HCT116 (cell line): Measurements from ENCODE around the gene EVC. TPM values are rescaled to one million over a fixed set of nuclear protein-coding genes. Genes with fewer than 3 reads are reported as not detected.

Experiments
- ATAC-seq: fragments of 200-7000 bp; cut with Tn5 transposase; 2 replicates; pipeline ENCODE4 v1.9.1; 2020; ENCODE audit warnings: mild to moderate bottlenecking, moderate library complexity
- BruUV-seq: library from RNA; stranded (reverse); fragments of 400-500 nt; replicated peaks from 2 replicates; lab custom pipeline; 2021; lab: Mats Ljungman, UMichigan
- CTCF ChIA-PET: fragments of 300-600 bp; sonication (Branson Sonifier 250); formaldehyde crosslinking; loops from one replicate; lab custom pipeline; 2021; ENCODE audit warnings: antibody characterized with exemption; lab: Charles Lee
- POLR2A ChIA-PET: fragments of 300-600, 350-600 bp; sonication (Branson Sonifier 250); formaldehyde crosslinking; loops from one replicate; lab custom pipeline; 2021; ENCODE audit warnings: antibody characterized with exemption; lab: Charles Lee
- RAD21 ChIA-PET, 2 experiments: fragments of 300-600 bp; sonication (Branson Sonifier 250); formaldehyde crosslinking; loops; one replicate each; lab custom pipeline; 2023; ENCODE audit warnings: low total read pairs in 2 of 2; ENCODE audit not compliant: uncharacterized antibody in 2 of 2, unreplicated experiment in 2 of 2, low non-redundant PET in 1 of 2; lab: Charles Lee
- DNase-seq: peaks from one replicate; pipeline ENCODE4 v3.0.0-alpha.2; 2010; ENCODE audit warnings: low read depth, low spot score
- H2AFZ ChIP-seq: fragments of 200-600 bp; shearing (Covaris generic), sonication (generic); 2 replicates; pipeline ENCODE4 v1.6.1; 2017; ENCODE audit warnings: low read depth, mixed run types, mixed read lengths, antibody characterized with exemption, low read length; ENCODE audit not compliant: poor library complexity, severe bottlenecking
- H3K27ac ChIP-seq: 2 replicates; pipeline ENCODE4 v1.5.1; 2012; ENCODE audit warnings: low read depth, low read length
- H3K27me3 ChIP-seq: fragments of 200-600 bp; sonication (generic); 2 replicates; pipeline ENCODE4 v1.6.1; 2016; ENCODE audit warnings: mixed run types, low read length, mixed read lengths; ENCODE audit not compliant: insufficient read depth
- H3K36me3 ChIP-seq, 2 experiments: fragments of 200-500 bp in 1 of 2; fragments of 200-600 bp in 1 of 2; sonication (Bioruptor generic) in 1 of 2; sonication (generic) in 1 of 2; 2 replicates each; pipeline versions ENCODE4 v1.5.1 to v1.6.1; 2014 to 2016; ENCODE audit warnings: low read length in 2 of 2, inconsistent platforms in 1 of 2, mixed read lengths in 1 of 2, mixed run types in 1 of 2; ENCODE audit not compliant: insufficient read depth in 2 of 2, control insufficient read depth in 1 of 2
- H3K4me1 ChIP-seq, 2 experiments: fragments of 200-600 bp in 1 of 2; sonication (generic) in 1 of 2; 2 replicates each; pipeline versions ENCODE4 v1.5.1 to v1.6.1; 2012 to 2017; ENCODE audit warnings: low read length in 2 of 2, inconsistent platforms in 1 of 2, mild to moderate bottlenecking in 1 of 2, mixed read lengths in 1 of 2, mixed run types in 1 of 2, moderate library complexity in 1 of 2; ENCODE audit not compliant: insufficient read depth in 2 of 2, control insufficient read depth in 1 of 2
- H3K4me2 ChIP-seq: fragments of 200-600 bp; sonication (generic); 2 replicates; pipeline ENCODE4 v1.6.1; 2017; ENCODE audit warnings: mixed run types, low read length, mixed read lengths
- H3K4me3 ChIP-seq, 2 experiments: fragments of 200-600 bp in 1 of 2; sonication (generic) in 1 of 2; replicated peaks in 1 of 2; 2 replicates each; pipeline ENCODE4 v1.5.1; 2011 to 2016; ENCODE audit warnings: low read length in 2 of 2, control low read depth in 1 of 2, low read depth in 1 of 2, mild to moderate bottlenecking in 1 of 2, mixed read lengths in 1 of 2, mixed run types in 1 of 2
- H3K79me2 ChIP-seq: fragments of 200-600 bp; sonication (generic); 2 replicates; pipeline ENCODE4 v1.6.1; 2017; ENCODE audit warnings: mild to moderate bottlenecking, mixed run types, low read length, moderate library complexity, mixed read lengths; ENCODE audit not compliant: insufficient read depth
- H3K9ac ChIP-seq: fragments of 200-600 bp; sonication (generic); 2 replicates; pipeline ENCODE4 v1.6.1; 2016; ENCODE audit warnings: low read length, mixed read lengths
- H3K9me2 ChIP-seq: fragments of 200-600 bp; sonication (generic), shearing (Covaris generic); 2 replicates; pipeline ENCODE4 v1.6.1; 2017; ENCODE audit warnings: mixed run types, mild to moderate bottlenecking, moderate library complexity; ENCODE audit not compliant: insufficient read depth
- H3K9me3 ChIP-seq, 2 experiments: fragments of 200-500 bp in 1 of 2; fragments of 200-600 bp in 1 of 2; sonication (Bioruptor generic) in 1 of 2; sonication (generic) in 1 of 2; 2 replicates each; pipeline ENCODE4 v1.6.1; 2014 to 2017; ENCODE audit warnings: low read length in 2 of 2, mixed read lengths in 2 of 2, inconsistent platforms in 1 of 2, low read depth in 1 of 2, mild to moderate bottlenecking in 1 of 2, mixed run types in 1 of 2, moderate library complexity in 1 of 2; ENCODE audit not compliant: control insufficient read depth in 1 of 2, insufficient read depth in 1 of 2
- H4K20me1 ChIP-seq: fragments of 200-600 bp; sonication (generic), shearing (Covaris generic); 2 replicates; pipeline ENCODE4 v1.6.1; 2017; ENCODE audit warnings: mixed run types, mild to moderate bottlenecking, moderate library complexity; ENCODE audit not compliant: insufficient read depth
- CBX3 ChIP-seq: IDR thresholded peaks from 2 replicates; pipeline ENCODE4 v1.6.1; 2012; ENCODE audit warnings: low read depth
- CEBPB ChIP-seq: IDR thresholded peaks from 2 replicates; pipeline ENCODE4 v1.6.1; 2012; ENCODE audit warnings: low read depth
- EZH2 ChIP-seq: fragments of 200-600 bp; sonication (generic); IDR thresholded peaks from 2 replicates; pipeline ENCODE4 v1.6.1; 2017; ENCODE audit warnings: antibody characterized with exemption, mixed run types
- MAX ChIP-seq: IDR thresholded peaks from 2 replicates; pipeline ENCODE4 v1.6.1; 2012
- POLR2A ChIP-seq: IDR thresholded peaks from 2 replicates; pipeline ENCODE4 v1.7.0; 2011; ENCODE audit warnings: borderline replicate concordance; ENCODE audit not compliant: insufficient read depth, insufficient read length; ENCODE audit errors: extremely low read depth
- POLR2AphosphoS5 ChIP-seq: IDR thresholded peaks from 2 replicates; pipeline ENCODE4 v1.6.1; 2011; ENCODE audit warnings: mild to moderate bottlenecking, low read depth, low read length, moderate library complexity
- RAD21 ChIP-seq: IDR thresholded peaks from 2 replicates; pipeline ENCODE4 v1.6.1; 2012; ENCODE audit warnings: low read depth, mild to moderate bottlenecking
- SIN3A ChIP-seq: IDR thresholded peaks from 2 replicates; pipeline ENCODE4 v1.6.1; 2012; ENCODE audit warnings: low read depth
- SP1 ChIP-seq: IDR thresholded peaks from 2 replicates; pipeline ENCODE4 v1.6.1; 2012; ENCODE audit warnings: low read depth
- SRF ChIP-seq: IDR thresholded peaks from 2 replicates; pipeline ENCODE4 v1.6.1; 2012; ENCODE audit warnings: low read depth
- TCF7L2 ChIP-seq: IDR thresholded peaks from 2 replicates; pipeline ENCODE4 v1.7.0; 2011; ENCODE audit warnings: borderline replicate concordance, inconsistent platforms; ENCODE audit not compliant: insufficient read depth, insufficient read length; ENCODE audit errors: extremely low read depth
- YY1 ChIP-seq: IDR thresholded peaks from 2 replicates; pipeline ENCODE4 v1.6.1; 2011; ENCODE audit warnings: low read length, low read depth, moderate library complexity, mild to moderate bottlenecking; ENCODE audit not compliant: insufficient replicate concordance; ENCODE audit errors: extremely low read depth
- ZBTB33 ChIP-seq: IDR thresholded peaks from 2 replicates; pipeline ENCODE4 v1.6.1; 2011; ENCODE audit warnings: mild to moderate bottlenecking, low read length, moderate library complexity; ENCODE audit not compliant: insufficient replicate concordance; ENCODE audit errors: extremely low read depth
- ZNF274 ChIP-seq: fragments of 200-500 bp; sonication (Bioruptor generic); IDR thresholded peaks from 2 replicates; pipeline ENCODE4 v1.6.1; 2014; ENCODE audit warnings: mild to moderate bottlenecking, low read depth, low read length, inconsistent platforms
- intact Hi-C: fragments of 100-400 bp; cut with micrococcal nuclease; formaldehyde crosslinking; loops from 2 replicates; pipeline ENCODE4 v1.10.0; 2022
- total RNA-seq: library from RNA; stranded (reverse); gene quantifications from one replicate; pipeline ENCODE4 v1.2.1, GENCODE V29; 2021; ENCODE audit not compliant: unreplicated experiment
- TF ChIP-seq, protein P1 (sequence below): IDR thresholded peaks from 2 replicates; pipeline ENCODE4 v1.6.1; 2012; ENCODE audit warnings: low read depth

Gene EVC
- total RNA-seq, 1 experiment from 2014 or later: 0.15 TPM

- Histone ChIP-seq H2AFZ (no peak overlapping the region), H3K9me3 (no peaks in the 10 kb centered on the region), H3K27me3 (peaks cover 52% of the 10 kb centered on the region), H3K4me2 (no peak overlapping the region), H3K4me1 (no peaks in the 10 kb centered on the region)
- CTCF ChIA-PET: no interaction called here
- POLR2A ChIA-PET: no interaction called here
- RAD21 ChIA-PET: interaction anchor here in 1 of 2 experiments (0.6 kb wide), 1 partner anchor 62 kb away, joined by 4 read pairs; no protein-coding TSS in a partner anchor
- TF ChIP-seq ZBTB33 (no peak), EZH2 (no peak), POLR2A (no peak), TCF7L2 (no peak)
- TF ChIP-seq, all 23 proteins: peak for 0
- Histone ChIP-seq H3K9ac (no peak overlapping the region), H4K20me1 (no peaks in the 10 kb centered on the region), H3K4me3 (no peak overlapping the region), H3K9me2 (no peaks in the 10 kb centered on the region), H3K79me2 (no peaks in the 10 kb centered on the region), H3K27ac (no peak overlapping the region), H3K36me3 (no peaks in the 10 kb centered on the region)
- no peak for ATAC-seq
- BruUV-seq: no TSS peak
- DNase-seq: no peak
- intact Hi-C loops: no loop called here
These were observed 9.3 kb downstream of the EVC start for GRCh38 chr4:5720157-5720850.

GRCh38 chr4:5720980-5721379 is 10.0 kb downstream of the EVC start:
- no peak for DNase-seq
- H3K9ac ChIP-seq: no peak overlapping the region
- H3K27ac ChIP-seq: no peak overlapping the region
- no peaks in the 10 kb centered on the region for H3K79me2 ChIP-seq
- H4K20me1 ChIP-seq: no peaks in the 10 kb centered on the region
- ATAC-seq: no peak
- intact Hi-C loops: no loop called here
- ChIA-PET POLR2A (no interaction called here), RAD21 (no interaction called here), CTCF (no interaction called here)
- BruUV-seq: no TSS peak
- no peaks in the 10 kb centered on the region for H3K9me2 ChIP-seq
- no peaks in the 10 kb centered on the region for H3K9me3 ChIP-seq
- no peaks in the 10 kb centered on the region for H3K4me1 ChIP-seq
- H3K27me3 ChIP-seq: peaks cover 55% of the 10 kb centered on the region
- no peaks in the 10 kb centered on the region for H3K36me3 ChIP-seq
- no peak overlapping the region for H3K4me2 ChIP-seq
- H2AFZ ChIP-seq: no peak overlapping the region
- H3K4me3 ChIP-seq: no peak overlapping the region
- no peak for TF ChIP-seq MAX
- no peak for TF ChIP-seq POLR2AphosphoS5
- no peak for TF ChIP-seq ZNF274
- no peak for TF ChIP-seq SIN3A
- TF ChIP-seq, protein P1, sequence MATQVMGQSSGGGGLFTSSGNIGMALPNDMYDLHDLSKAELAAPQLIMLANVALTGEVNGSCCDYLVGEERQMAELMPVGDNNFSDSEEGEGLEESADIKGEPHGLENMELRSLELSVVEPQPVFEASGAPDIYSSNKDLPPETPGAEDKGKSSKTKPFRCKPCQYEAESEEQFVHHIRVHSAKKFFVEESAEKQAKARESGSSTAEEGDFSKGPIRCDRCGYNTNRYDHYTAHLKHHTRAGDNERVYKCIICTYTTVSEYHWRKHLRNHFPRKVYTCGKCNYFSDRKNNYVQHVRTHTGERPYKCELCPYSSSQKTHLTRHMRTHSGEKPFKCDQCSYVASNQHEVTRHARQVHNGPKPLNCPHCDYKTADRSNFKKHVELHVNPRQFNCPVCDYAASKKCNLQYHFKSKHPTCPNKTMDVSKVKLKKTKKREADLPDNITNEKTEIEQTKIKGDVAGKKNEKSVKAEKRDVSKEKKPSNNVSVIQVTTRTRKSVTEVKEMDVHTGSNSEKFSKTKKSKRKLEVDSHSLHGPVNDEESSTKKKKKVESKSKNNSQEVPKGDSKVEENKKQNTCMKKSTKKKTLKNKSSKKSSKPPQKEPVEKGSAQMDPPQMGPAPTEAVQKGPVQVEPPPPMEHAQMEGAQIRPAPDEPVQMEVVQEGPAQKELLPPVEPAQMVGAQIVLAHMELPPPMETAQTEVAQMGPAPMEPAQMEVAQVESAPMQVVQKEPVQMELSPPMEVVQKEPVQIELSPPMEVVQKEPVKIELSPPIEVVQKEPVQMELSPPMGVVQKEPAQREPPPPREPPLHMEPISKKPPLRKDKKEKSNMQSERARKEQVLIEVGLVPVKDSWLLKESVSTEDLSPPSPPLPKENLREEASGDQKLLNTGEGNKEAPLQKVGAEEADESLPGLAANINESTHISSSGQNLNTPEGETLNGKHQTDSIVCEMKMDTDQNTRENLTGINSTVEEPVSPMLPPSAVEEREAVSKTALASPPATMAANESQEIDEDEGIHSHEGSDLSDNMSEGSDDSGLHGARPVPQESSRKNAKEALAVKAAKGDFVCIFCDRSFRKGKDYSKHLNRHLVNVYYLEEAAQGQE: no peak
- TF ChIP-seq SP1: no peak
- no peak for TF ChIP-seq YY1
- TF ChIP-seq CBX3: no peak
- TF ChIP-seq SRF: no peak
- no peak for TF ChIP-seq RAD21
- TF ChIP-seq TCF7L2: no peak
- no peak for TF ChIP-seq CEBPB
